Stimulated activated CD8-positive, alpha-beta memory T cell treated with anti-CD3 and anti-CD28 coated beads, Interleukin-15, amount 100 ng/mL, for 4 hours (primary cell): ENCODE data around the gene SUPT16H.

ENCODE experiments used
- DNase-seq, 2 donors: peaks; one replicate each; pipeline ENCODE4 v3.0.0-alpha.2; 2020; ENCODE audit warnings: low read depth in 2 of 2

Gene SUPT16H

DNA sequence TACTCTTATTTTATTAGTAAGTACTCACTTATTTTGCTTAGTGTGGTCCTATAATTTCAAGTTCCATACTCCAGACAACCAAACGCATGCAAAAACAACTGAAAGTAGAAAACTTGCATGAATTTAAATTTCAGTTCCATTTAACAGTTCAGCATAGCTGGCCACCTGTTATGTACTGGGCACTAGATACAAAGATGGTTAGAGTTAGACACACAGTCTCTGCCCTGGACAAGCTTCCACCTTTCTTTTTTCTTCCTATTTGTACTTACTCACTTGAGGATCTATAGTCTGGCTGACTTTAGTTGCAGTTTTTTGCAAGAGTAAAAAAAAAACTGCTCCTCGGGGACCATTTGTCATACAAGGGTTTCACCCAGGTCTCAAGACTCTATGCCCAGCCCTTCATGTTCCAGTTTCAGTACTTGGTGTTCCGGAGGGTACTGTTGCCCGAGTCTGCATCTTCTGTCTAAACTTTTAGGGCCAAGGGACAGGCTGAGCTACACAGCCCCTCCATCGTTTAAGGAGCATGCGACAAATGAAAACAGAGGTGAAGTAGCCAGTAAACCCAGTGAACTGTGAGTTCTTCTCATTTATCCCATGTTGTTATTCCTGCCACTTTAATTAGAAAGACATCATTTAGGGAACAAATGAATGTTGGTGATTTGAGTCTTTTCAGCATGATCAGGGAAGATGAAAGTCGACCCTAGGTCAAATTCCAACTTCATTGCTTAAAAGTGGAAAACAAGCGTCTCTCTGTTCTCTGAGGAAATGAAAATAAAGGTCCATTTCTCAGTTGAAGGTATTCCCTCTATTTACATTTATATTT, 81.6 kb downstream of the SUPT16H start:
- DNase-seq, result no peak
